HCT116 (cell line): ENCODE data around the gene DNPEP. TPM values are rescaled to one million over a fixed set of nuclear protein-coding genes. Genes with fewer than 3 reads are reported as not detected.

Source experiments
- ATAC-seq: fragments of 200-7000 bp; cut with Tn5 transposase; 2 replicates; pipeline ENCODE4 v1.9.1; 2020; ENCODE audit warnings: mild to moderate bottlenecking, moderate library complexity
- BruUV-seq: library from RNA; stranded (reverse); fragments of 400-500 nt; replicated peaks from 2 replicates; lab custom pipeline; 2021; lab: Mats Ljungman, UMichigan
- CTCF ChIA-PET: fragments of 300-600 bp; sonication (Branson Sonifier 250); formaldehyde crosslinking; loops from one replicate; lab custom pipeline; 2021; ENCODE audit warnings: antibody characterized with exemption; lab: Charles Lee
- POLR2A ChIA-PET: fragments of 300-600, 350-600 bp; sonication (Branson Sonifier 250); formaldehyde crosslinking; loops from one replicate; lab custom pipeline; 2021; ENCODE audit warnings: antibody characterized with exemption; lab: Charles Lee
- RAD21 ChIA-PET, 2 experiments: fragments of 300-600 bp; sonication (Branson Sonifier 250); formaldehyde crosslinking; loops; one replicate each; lab custom pipeline; 2023; ENCODE audit warnings: low total read pairs in 2 of 2; ENCODE audit not compliant: uncharacterized antibody in 2 of 2, unreplicated experiment in 2 of 2, low non-redundant PET in 1 of 2; lab: Charles Lee
- DNase-seq: peaks from one replicate; pipeline ENCODE4 v3.0.0-alpha.2; 2010; ENCODE audit warnings: low read depth, low spot score
- H2AFZ ChIP-seq: fragments of 200-600 bp; shearing (Covaris generic), sonication (generic); 2 replicates; pipeline ENCODE4 v1.6.1; 2017; ENCODE audit warnings: low read depth, mixed run types, mixed read lengths, antibody characterized with exemption, low read length; ENCODE audit not compliant: poor library complexity, severe bottlenecking
- H3K27ac ChIP-seq: 2 replicates; pipeline ENCODE4 v1.5.1; 2012; ENCODE audit warnings: low read depth, low read length
- H3K27me3 ChIP-seq: fragments of 200-600 bp; sonication (generic); 2 replicates; pipeline ENCODE4 v1.6.1; 2016; ENCODE audit warnings: mixed run types, low read length, mixed read lengths; ENCODE audit not compliant: insufficient read depth
- H3K36me3 ChIP-seq, 2 experiments: fragments of 200-500 bp in 1 of 2; fragments of 200-600 bp in 1 of 2; sonication (Bioruptor generic) in 1 of 2; sonication (generic) in 1 of 2; 2 replicates each; pipeline versions ENCODE4 v1.5.1 to v1.6.1; 2014 to 2016; ENCODE audit warnings: low read length in 2 of 2, inconsistent platforms in 1 of 2, mixed read lengths in 1 of 2, mixed run types in 1 of 2; ENCODE audit not compliant: insufficient read depth in 2 of 2, control insufficient read depth in 1 of 2
- H3K4me1 ChIP-seq, 2 experiments: fragments of 200-600 bp in 1 of 2; sonication (generic) in 1 of 2; 2 replicates each; pipeline versions ENCODE4 v1.5.1 to v1.6.1; 2012 to 2017; ENCODE audit warnings: low read length in 2 of 2, inconsistent platforms in 1 of 2, mild to moderate bottlenecking in 1 of 2, mixed read lengths in 1 of 2, mixed run types in 1 of 2, moderate library complexity in 1 of 2; ENCODE audit not compliant: insufficient read depth in 2 of 2, control insufficient read depth in 1 of 2
- H3K4me2 ChIP-seq: fragments of 200-600 bp; sonication (generic); 2 replicates; pipeline ENCODE4 v1.6.1; 2017; ENCODE audit warnings: mixed run types, low read length, mixed read lengths
- H3K4me3 ChIP-seq, 2 experiments: fragments of 200-600 bp in 1 of 2; sonication (generic) in 1 of 2; replicated peaks in 1 of 2; 2 replicates each; pipeline ENCODE4 v1.5.1; 2011 to 2016; ENCODE audit warnings: low read length in 2 of 2, control low read depth in 1 of 2, low read depth in 1 of 2, mild to moderate bottlenecking in 1 of 2, mixed read lengths in 1 of 2, mixed run types in 1 of 2
- H3K79me2 ChIP-seq: fragments of 200-600 bp; sonication (generic); 2 replicates; pipeline ENCODE4 v1.6.1; 2017; ENCODE audit warnings: mild to moderate bottlenecking, mixed run types, low read length, moderate library complexity, mixed read lengths; ENCODE audit not compliant: insufficient read depth
- H3K9ac ChIP-seq: fragments of 200-600 bp; sonication (generic); 2 replicates; pipeline ENCODE4 v1.6.1; 2016; ENCODE audit warnings: low read length, mixed read lengths
- H3K9me2 ChIP-seq: fragments of 200-600 bp; sonication (generic), shearing (Covaris generic); 2 replicates; pipeline ENCODE4 v1.6.1; 2017; ENCODE audit warnings: mixed run types, mild to moderate bottlenecking, moderate library complexity; ENCODE audit not compliant: insufficient read depth
- H3K9me3 ChIP-seq, 2 experiments: fragments of 200-500 bp in 1 of 2; fragments of 200-600 bp in 1 of 2; sonication (Bioruptor generic) in 1 of 2; sonication (generic) in 1 of 2; 2 replicates each; pipeline ENCODE4 v1.6.1; 2014 to 2017; ENCODE audit warnings: low read length in 2 of 2, mixed read lengths in 2 of 2, inconsistent platforms in 1 of 2, low read depth in 1 of 2, mild to moderate bottlenecking in 1 of 2, mixed run types in 1 of 2, moderate library complexity in 1 of 2; ENCODE audit not compliant: control insufficient read depth in 1 of 2, insufficient read depth in 1 of 2
- H4K20me1 ChIP-seq: fragments of 200-600 bp; sonication (generic), shearing (Covaris generic); 2 replicates; pipeline ENCODE4 v1.6.1; 2017; ENCODE audit warnings: mixed run types, mild to moderate bottlenecking, moderate library complexity; ENCODE audit not compliant: insufficient read depth
- CBX3 ChIP-seq: IDR thresholded peaks from 2 replicates; pipeline ENCODE4 v1.6.1; 2012; ENCODE audit warnings: low read depth
- CEBPB ChIP-seq: IDR thresholded peaks from 2 replicates; pipeline ENCODE4 v1.6.1; 2012; ENCODE audit warnings: low read depth
- CTCF ChIP-seq, 3 experiments: fragments of 200-600 bp in 1 of 3; sonication (generic) in 1 of 3; IDR thresholded peaks in 2 of 3; conservative IDR thresholded peaks in 1 of 3; 2 replicates each; pipeline ENCODE4 v1.5.1; 2012 to 2017; ENCODE audit warnings: low read depth in 2 of 3, low read length in 2 of 3, antibody characterized with exemption in 1 of 3, borderline replicate concordance in 1 of 3, control low read depth in 1 of 3, mild to moderate bottlenecking in 1 of 3, mixed read lengths in 1 of 3, mixed run types in 1 of 3, moderate library complexity in 1 of 3; ENCODE audit not compliant: insufficient read depth in 1 of 3
- EGR1 ChIP-seq: IDR thresholded peaks from 2 replicates; pipeline ENCODE4 v1.6.1; 2012; ENCODE audit warnings: low read depth
- ELF1 ChIP-seq: IDR thresholded peaks from 2 replicates; pipeline ENCODE4 v1.6.1; 2012; ENCODE audit warnings: low read depth, borderline replicate concordance
- EZH2 ChIP-seq: fragments of 200-600 bp; sonication (generic); IDR thresholded peaks from 2 replicates; pipeline ENCODE4 v1.6.1; 2017; ENCODE audit warnings: antibody characterized with exemption, mixed run types
- EZH2phosphoT487 ChIP-seq: fragments of 200-600 bp; IDR thresholded peaks from 2 replicates; pipeline ENCODE4 v1.6.1; 2018; ENCODE audit warnings: antibody characterized with exemption, borderline replicate concordance
- FOSL1 ChIP-seq: IDR thresholded peaks from 2 replicates; pipeline ENCODE4 v1.6.1; 2012; ENCODE audit warnings: low read depth
- JUND ChIP-seq: IDR thresholded peaks from 2 replicates; pipeline ENCODE4 v1.6.1; 2012
- POLR2A ChIP-seq: IDR thresholded peaks from 2 replicates; pipeline ENCODE4 v1.7.0; 2011; ENCODE audit warnings: borderline replicate concordance; ENCODE audit not compliant: insufficient read depth, insufficient read length; ENCODE audit errors: extremely low read depth
- POLR2AphosphoS5 ChIP-seq: IDR thresholded peaks from 2 replicates; pipeline ENCODE4 v1.6.1; 2011; ENCODE audit warnings: mild to moderate bottlenecking, low read depth, low read length, moderate library complexity
- RAD21 ChIP-seq: IDR thresholded peaks from 2 replicates; pipeline ENCODE4 v1.6.1; 2012; ENCODE audit warnings: low read depth, mild to moderate bottlenecking
- SIN3A ChIP-seq: IDR thresholded peaks from 2 replicates; pipeline ENCODE4 v1.6.1; 2012; ENCODE audit warnings: low read depth
- SP1 ChIP-seq: IDR thresholded peaks from 2 replicates; pipeline ENCODE4 v1.6.1; 2012; ENCODE audit warnings: low read depth
- SRF ChIP-seq: IDR thresholded peaks from 2 replicates; pipeline ENCODE4 v1.6.1; 2012; ENCODE audit warnings: low read depth
- YY1 ChIP-seq: IDR thresholded peaks from 2 replicates; pipeline ENCODE4 v1.6.1; 2011; ENCODE audit warnings: low read length, low read depth, moderate library complexity, mild to moderate bottlenecking; ENCODE audit not compliant: insufficient replicate concordance; ENCODE audit errors: extremely low read depth
- ZFX ChIP-seq: fragments of 450-650 bp; IDR thresholded peaks from 2 replicates; pipeline ENCODE4 v1.6.1; 2017
- intact Hi-C: fragments of 100-400 bp; cut with micrococcal nuclease; formaldehyde crosslinking; loops from 2 replicates; pipeline ENCODE4 v1.10.0; 2022
- total RNA-seq: library from RNA; stranded (reverse); gene quantifications from one replicate; pipeline ENCODE4 v1.2.1, GENCODE V29; 2021; ENCODE audit not compliant: unreplicated experiment
- TF ChIP-seq, protein P1 (sequence below): IDR thresholded peaks from 2 replicates; pipeline ENCODE4 v1.6.1; 2011; ENCODE audit warnings: mild to moderate bottlenecking, low read length, moderate library complexity; ENCODE audit not compliant: insufficient replicate concordance; ENCODE audit errors: extremely low read depth
- TF ChIP-seq, protein P2 (sequence below): IDR thresholded peaks from 2 replicates; pipeline ENCODE4 v1.6.1; 2012
- TF ChIP-seq, protein P3 (sequence below): IDR thresholded peaks from 2 replicates; pipeline ENCODE4 v1.6.1; 2012; ENCODE audit warnings: low read depth

DNPEP gene
- total RNA-seq, 1 experiment from 2014 or later = 80.1 TPM

GRCh38 chr2:219404954-219405353 lies 17.2 kb upstream of the DNPEP start:
- H3K27ac ChIP-seq = no peak overlapping the region
- no peak for TF ChIP-seq EGR1
- no peak for TF ChIP-seq JUND
- no peak for TF ChIP-seq FOSL1
- TF ChIP-seq ZFX = no peak
- TF ChIP-seq RAD21 = no peak
- TF ChIP-seq SP1 = no peak
- TF ChIP-seq YY1 = no peak
- TF ChIP-seq CEBPB = no peak
- TF ChIP-seq EZH2phosphoT487 = no peak
- TF ChIP-seq, protein P1, sequence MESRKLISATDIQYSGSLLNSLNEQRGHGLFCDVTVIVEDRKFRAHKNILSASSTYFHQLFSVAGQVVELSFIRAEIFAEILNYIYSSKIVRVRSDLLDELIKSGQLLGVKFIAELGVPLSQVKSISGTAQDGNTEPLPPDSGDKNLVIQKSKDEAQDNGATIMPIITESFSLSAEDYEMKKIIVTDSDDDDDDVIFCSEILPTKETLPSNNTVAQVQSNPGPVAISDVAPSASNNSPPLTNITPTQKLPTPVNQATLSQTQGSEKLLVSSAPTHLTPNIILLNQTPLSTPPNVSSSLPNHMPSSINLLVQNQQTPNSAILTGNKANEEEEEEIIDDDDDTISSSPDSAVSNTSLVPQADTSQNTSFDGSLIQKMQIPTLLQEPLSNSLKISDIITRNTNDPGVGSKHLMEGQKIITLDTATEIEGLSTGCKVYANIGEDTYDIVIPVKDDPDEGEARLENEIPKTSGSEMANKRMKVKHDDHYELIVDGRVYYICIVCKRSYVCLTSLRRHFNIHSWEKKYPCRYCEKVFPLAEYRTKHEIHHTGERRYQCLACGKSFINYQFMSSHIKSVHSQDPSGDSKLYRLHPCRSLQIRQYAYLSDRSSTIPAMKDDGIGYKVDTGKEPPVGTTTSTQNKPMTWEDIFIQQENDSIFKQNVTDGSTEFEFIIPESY = no peak
- TF ChIP-seq SRF = no peak
- TF ChIP-seq CTCF (IDR thresholded peaks at IDR 0.05 in 2 of 3, conservative IDR thresholded peaks at IDR 0.05 in 1 of 3; ENCODE audit: borderline replicate concordance in 1 of 3, insufficient read depth in 1 of 3, low read depth in 2 of 3, low read length in 2 of 3) = no peak
- TF ChIP-seq POLR2AphosphoS5 = no peak
- TF ChIP-seq, protein P2, sequence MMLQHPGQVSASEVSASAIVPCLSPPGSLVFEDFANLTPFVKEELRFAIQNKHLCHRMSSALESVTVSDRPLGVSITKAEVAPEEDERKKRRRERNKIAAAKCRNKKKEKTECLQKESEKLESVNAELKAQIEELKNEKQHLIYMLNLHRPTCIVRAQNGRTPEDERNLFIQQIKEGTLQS = no peak
- TF ChIP-seq ELF1 = no peak
- TF ChIP-seq, protein P3, sequence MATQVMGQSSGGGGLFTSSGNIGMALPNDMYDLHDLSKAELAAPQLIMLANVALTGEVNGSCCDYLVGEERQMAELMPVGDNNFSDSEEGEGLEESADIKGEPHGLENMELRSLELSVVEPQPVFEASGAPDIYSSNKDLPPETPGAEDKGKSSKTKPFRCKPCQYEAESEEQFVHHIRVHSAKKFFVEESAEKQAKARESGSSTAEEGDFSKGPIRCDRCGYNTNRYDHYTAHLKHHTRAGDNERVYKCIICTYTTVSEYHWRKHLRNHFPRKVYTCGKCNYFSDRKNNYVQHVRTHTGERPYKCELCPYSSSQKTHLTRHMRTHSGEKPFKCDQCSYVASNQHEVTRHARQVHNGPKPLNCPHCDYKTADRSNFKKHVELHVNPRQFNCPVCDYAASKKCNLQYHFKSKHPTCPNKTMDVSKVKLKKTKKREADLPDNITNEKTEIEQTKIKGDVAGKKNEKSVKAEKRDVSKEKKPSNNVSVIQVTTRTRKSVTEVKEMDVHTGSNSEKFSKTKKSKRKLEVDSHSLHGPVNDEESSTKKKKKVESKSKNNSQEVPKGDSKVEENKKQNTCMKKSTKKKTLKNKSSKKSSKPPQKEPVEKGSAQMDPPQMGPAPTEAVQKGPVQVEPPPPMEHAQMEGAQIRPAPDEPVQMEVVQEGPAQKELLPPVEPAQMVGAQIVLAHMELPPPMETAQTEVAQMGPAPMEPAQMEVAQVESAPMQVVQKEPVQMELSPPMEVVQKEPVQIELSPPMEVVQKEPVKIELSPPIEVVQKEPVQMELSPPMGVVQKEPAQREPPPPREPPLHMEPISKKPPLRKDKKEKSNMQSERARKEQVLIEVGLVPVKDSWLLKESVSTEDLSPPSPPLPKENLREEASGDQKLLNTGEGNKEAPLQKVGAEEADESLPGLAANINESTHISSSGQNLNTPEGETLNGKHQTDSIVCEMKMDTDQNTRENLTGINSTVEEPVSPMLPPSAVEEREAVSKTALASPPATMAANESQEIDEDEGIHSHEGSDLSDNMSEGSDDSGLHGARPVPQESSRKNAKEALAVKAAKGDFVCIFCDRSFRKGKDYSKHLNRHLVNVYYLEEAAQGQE = no peak
- no peak for TF ChIP-seq SIN3A
- no peak for TF ChIP-seq EZH2
- TF ChIP-seq POLR2A = no peak
- TF ChIP-seq CBX3 = no peak
- no peaks in the 10 kb centered on the region for H4K20me1 ChIP-seq
- no TSS peak for BruUV-seq
- no peak overlapping the region for H3K4me2 ChIP-seq
- H3K9ac ChIP-seq = no peak overlapping the region
- H3K4me1 ChIP-seq = peaks cover 10 to 41% of the 10 kb centered on the region in 2 experiments
- DNase-seq (no peak), ATAC-seq (no peak)
- no peaks in the 10 kb centered on the region for H3K9me2 ChIP-seq
- no peak overlapping the region for H3K4me3 ChIP-seq
- H3K79me2 ChIP-seq = no peaks in the 10 kb centered on the region
- no peak overlapping the region for H2AFZ ChIP-seq
- H3K9me3 ChIP-seq = no peaks in the 10 kb centered on the region
- CTCF ChIA-PET = interaction anchor here (0.6 to 4.7 kb wide), 5 partner anchors 17 to 123 kb away, joined by 3 to 109 read pairs (median 8); partner anchors contain the start of gene DNPEP
- POLR2A ChIA-PET = interaction anchor here (0.6 kb wide), 1 partner anchor 71 kb away, joined by 3 read pairs; no protein-coding TSS in a partner anchor
- RAD21 ChIA-PET = interaction anchor here (0.7 to 1.0 kb wide), 2 partner anchors 94 to 125 kb away, joined by 3 to 4 read pairs; partner anchors contain the start of gene GMPPA (in 1 of the 2)
- no peaks in the 10 kb centered on the region for H3K36me3 ChIP-seq
- intact Hi-C loops = loop anchor here (10.0 kb wide), 1 partner anchor 240 kb away; no protein-coding TSS in a partner anchor
- no peaks in the 10 kb centered on the region for H3K27me3 ChIP-seq
